Right renal pelvis (tissue), 4 donors: ENCODE measurements around the gene DMXL1. TPM values are rescaled to one million over a fixed set of nuclear protein-coding genes. Genes with fewer than 3 reads are reported as not detected.
"Not testable (repeated sequence)": the region's sequence is repeated elsewhere in the genome, so short reads cannot be mapped to it uniquely, and the experiment has no call there.

Experiments used
- DNase-seq, 4 donors: peaks; one replicate each; pipeline ENCODE4 v3.0.0-alpha.2; 2013; ENCODE audit warnings: low read depth in 4 of 4, low spot score in 3 of 4, missing footprints in 1 of 4
- polyA plus RNA-seq, 4 donors: library from polyadenylated mRNA; unstranded; fragments of 120-200 nt; gene quantifications; one replicate each; pipeline ENCODE4 v1.2.1, GENCODE V29; 2013; ENCODE audit not compliant: insufficient read length in 4 of 4

The DMXL1 gene
- polyA plus RNA-seq, 4 donors, result 48.2 to 56.8 (median 51.3) TPM

GRCh38 chr5:119191944-119192343 lies 121.1 kb downstream of the DMXL1 start:
- no peak for DNase-seq

DNA sequence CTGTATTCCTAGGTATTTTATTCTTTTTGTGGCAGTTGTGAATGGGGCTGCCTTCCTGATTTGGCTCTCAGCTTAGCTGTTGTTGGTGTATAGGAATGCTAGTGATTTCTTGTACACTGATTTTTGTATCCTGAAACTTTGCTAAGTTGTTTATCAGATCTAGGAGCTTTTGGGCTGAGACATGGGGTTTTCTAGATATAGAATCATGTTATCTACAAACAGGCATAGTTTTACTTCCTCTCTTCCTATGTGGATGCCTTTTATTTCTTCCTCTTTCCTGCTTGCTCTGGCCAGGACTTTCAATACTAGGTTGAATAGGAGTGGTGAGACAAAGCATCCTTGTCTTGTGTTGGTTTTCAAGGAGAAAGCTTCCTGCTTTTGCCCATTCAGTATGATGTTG lies 129.9 kb downstream of the DMXL1 start:
- DNase-seq, result no peak

DNA sequence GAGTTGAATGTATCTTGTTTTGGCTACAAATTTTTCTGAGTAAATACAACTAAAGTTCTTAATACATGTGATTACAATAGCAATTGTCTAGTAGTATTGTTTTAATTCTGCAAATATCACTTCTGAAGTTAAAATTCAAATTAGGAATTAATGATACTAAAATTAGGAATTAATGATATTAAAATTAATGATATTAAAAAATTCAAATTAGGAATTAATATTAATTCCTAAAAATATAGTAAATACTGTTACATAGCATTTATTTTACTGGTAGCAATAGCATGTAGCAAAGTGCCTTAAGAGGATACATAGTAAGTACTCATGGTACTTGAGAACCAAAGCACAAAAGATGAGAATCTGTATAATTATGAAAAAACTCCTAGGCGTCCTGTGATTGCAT lies 136.2 kb downstream of the DMXL1 start:
- no peak for DNase-seq

DNA sequence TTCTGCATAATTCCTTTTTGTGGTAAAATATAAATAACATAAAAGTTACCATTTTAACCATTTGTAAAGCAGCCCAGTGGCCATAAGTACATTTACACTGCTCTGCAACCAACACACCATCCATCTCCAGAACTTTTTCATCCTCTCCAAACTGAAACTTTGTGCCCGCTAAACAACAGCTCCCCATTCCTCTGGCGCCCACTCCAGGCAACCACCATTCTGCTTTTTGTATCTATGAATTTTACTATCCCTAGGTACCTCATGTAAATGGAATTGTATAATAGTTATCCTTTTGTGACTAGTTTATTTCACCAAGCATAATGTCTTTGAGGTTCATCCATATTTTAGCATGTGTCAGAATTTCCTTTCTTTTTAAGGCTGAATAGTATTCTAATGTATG lies 141.1 kb downstream of the DMXL1 start:
- no peak for DNase-seq

- no peak for DNase-seq
These were observed 141.8 kb downstream of the DMXL1 start for GRCh38 chr5:119212676-119213075.

GRCh38 chr5:119217183-119217582 lies 146.3 kb downstream of the DMXL1 start:
- no peak for DNase-seq

GRCh38 chr5:119218830-119219782 lies 148.2 kb downstream of the DMXL1 start:
- DNase-seq, result no peak

DNA sequence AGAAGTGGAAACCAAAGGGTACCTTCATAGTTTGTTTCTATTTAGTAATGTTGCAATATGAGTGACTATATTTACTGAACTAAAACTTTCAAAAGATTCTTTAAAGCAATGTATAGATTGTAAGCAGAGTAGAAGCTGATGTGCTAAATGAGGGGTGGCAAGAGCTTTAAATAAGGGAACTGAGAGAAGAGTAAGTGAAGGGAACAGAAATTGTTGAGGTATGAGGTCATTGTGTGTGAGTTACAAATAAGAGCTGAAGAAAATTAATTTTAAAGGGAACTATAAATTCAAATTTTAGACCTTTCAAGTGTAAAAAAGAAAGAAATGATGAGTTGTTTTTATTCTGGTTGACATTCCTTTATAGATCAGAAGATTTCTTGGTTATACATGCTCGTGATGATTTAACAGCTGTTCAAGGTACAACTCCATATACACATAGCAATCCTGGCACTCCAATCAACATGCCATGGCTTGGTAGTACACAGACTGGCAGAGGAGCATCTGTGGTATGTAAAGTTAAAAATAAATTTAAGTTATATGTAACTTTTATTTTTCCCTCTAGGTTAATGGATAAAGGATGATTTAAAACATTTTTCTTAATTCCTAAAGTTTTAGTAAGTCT lies 149.8 kb downstream of the DMXL1 start:
- DNase-seq, result no peak

- DNase-seq, result no peak
These were observed 150.4 kb downstream of the DMXL1 start for GRCh38 chr5:119221330-119221729.

- no peak for DNase-seq
These were observed 159.1 kb downstream of the DMXL1 start for GRCh38 chr5:119229950-119230349.

DNA sequence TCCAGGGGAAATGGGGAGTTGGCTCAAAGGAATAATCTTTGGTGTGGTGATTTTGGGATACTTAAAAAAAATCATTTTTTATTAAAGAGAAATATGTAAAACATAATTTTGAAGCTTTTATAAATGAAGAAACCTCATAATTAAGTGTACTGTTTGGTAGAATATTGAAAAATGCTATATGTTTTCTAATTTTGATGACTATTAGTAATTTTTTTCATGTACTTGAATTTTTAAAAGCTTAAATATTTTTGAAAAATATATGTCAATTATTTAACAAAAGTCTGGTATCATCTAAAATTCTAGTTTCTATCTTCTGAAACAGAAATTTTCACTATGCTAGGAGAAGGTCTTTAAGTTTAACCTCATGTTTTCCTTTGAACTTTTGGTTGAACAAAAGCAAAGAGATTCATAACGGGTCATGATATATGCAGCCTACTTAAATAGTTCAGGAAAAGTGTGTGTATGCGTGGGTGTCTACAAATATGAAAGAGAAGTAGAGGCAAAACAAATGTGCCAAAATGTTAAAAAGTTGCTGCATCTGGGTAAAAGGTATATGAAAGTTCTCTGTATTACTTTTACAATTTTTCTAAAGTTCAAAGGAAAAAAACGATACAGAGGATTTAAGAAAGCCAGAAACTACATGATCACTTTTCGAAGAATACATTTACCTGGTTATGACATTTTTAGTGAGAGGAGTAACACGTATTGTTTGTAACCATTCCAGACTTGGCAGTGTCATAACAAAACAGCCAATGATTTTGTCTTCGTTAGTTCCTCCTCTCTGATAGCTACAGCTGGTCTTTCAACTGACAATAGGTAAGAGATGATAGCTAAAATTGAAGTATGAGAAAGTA lies 167.6 kb downstream of the DMXL1 start:
- no peak for DNase-seq

GRCh38 chr5:119239119-119239417 lies 168.2 kb downstream of the DMXL1 start:
- DNase-seq, result no peak

DNA sequence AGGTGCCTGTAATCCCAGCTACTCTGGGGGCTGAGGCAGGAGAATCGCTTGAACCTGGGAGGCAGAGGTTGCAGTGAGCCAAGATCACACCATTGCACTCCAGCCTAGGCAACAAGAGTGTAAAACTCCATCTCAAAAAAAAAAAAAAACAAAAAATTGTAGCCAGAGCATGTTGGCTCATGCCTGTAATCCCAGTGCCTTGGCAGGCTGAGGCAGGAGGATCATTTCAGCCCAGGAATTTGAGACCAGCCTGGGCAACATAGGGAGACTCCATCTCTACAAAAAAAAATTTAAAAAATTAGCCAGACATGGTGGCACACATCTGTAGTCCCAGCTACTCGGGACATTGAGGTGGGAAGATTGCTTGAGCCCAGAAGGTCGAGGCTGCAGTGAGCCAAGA lies 168.9 kb downstream of the DMXL1 start:
- DNase-seq, result not testable (repeated sequence)

DNA sequence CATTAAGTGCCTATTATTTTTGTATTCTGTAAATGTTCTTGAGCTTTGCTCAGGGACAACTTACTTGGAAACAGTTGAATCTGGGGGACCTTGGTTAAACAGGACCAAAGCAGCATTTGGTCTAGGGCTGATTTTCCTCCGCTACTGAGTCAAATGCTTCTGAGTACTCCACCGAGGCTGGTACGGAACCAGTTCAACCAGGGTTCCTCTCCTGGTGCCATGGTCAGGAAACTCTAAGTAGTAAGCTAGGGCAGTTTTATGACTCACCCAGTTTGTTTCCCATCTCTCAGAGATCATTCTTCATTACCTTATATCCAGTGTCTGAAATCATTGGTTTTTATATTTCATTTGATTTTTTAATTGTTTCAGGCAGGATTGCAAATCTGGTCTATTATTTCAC lies 173.0 kb downstream of the DMXL1 start:
- DNase-seq, result no peak

DNA sequence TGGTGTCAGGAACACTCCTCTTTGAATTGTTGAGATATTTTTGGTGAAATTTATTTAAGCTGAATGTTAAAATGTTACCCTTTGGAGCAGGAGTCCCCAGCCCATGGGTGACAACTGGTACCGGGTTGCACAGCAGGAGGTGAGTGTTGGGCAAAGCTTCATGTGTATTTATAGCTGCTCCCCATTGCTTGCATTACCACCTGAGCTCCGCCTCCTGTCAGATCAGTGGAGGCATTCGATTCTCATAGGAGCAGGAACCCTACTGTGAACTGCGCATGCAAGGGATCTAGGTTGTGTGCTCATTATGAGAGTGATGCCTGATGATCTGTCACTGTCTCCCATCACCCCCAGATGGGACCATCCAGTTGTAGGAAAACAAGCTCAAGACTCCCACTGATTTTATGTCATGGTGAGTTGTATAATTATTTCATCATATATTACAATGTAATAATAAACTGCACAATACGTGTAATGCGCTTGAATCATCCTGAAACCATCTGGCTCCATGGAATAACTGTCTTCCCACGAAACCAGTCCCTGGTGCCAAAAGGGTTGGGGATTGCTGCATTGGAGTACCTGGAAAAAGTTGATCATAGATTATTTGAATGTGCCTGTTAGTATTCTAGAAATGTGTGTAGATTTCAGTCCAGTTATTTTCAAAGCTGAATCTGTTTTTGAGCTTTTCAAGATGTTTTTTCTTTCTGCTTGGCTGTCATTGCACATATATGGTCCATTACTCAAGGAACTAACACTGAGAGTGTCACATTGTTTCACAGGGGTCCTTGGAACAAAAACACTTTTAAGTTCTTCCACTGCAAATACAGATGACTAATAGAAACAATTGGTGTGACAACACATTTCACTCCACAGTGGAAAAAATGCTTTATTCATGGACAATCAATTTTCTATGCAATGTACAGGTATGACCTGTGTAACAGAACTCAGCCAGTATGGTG lies 180.3 kb downstream of the DMXL1 start:
- DNase-seq, result no peak

- DNase-seq, result no peak
These were observed 184.9 kb downstream of the DMXL1 start for GRCh38 chr5:119255571-119256356.

DNA sequence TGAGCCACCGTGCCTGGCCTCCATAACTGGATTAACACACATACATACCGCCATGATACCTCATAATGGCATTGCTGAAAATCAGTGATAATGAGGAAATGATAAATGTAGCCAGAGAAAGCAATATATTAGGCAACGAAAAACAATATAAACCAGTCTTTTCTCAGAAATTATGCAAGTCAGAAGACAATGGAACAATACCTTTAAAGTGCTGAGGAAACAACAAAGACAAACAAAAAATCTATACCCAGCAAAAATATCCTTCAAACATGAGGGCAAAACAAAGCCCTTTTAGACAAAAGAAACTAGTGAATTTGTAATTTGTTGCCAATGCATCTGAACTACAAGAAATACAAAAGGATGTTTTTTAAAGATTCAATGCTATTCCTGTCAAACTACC lies 186.7 kb downstream of the DMXL1 start:
- no peak for DNase-seq

DNA sequence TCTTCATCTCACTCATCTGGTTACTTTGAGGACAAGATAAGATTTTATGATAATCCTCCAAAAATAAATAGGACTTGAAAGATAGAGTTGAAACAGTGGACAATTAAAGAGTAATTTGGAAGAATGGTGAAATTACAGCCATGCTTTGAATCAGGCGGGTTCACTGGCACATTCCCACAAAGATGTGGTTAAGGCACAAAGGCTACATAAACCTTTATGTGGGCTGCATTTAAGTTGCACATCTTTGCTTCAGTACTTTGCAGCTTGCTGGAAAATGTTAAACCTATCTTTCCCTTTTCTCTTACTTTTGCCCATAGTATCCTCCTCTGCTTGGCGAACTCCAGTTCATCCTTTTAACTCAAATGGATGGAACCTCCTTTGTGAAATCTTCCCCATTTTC lies 192.8 kb downstream of the DMXL1 start:
- DNase-seq, result no peak

DNA sequence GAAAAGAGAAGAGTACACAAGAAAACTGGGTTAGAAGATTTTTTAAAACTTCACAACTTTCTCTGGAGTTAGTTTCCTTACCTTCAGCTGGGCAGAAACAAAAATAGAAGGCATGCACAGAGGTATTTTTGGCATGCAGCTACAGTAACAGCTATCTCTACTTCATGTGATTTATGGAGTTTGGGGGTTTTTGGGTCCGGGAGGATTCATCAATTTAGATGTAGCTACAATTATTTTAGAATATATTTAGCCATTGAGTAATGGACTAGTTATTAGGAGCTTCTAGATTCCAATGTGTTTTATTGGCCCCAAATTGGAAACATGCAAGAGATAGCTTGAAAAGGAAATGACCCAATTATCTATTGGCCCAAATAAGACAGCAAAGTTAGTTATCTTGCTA lies 193.3 kb downstream of the DMXL1 start:
- no peak for DNase-seq
